Stimulated activated naive CD8-positive, alpha-beta T cell treated with anti-CD3 and anti-CD28 coated beads, Interleukin-15, Interleukin-2, amounts not matched to agents 100 ng/mL and 50 ng/mL, for 24 hours (primary cell): ENCODE data around the gene RABGGTA.

Experiments used
- H3K27ac Mint-ChIP-seq: one replicate; pipeline ENCODE4 v1.8.0; 2021; ENCODE audit warnings: mild to moderate bottlenecking, mixed read lengths
- H3K27me3 Mint-ChIP-seq: one replicate; pipeline ENCODE4 v1.8.0; 2021; ENCODE audit warnings: mixed read lengths
- H3K36me3 Mint-ChIP-seq: one replicate; pipeline ENCODE4 v1.8.0; 2021; ENCODE audit warnings: low read depth, mixed read lengths
- H3K4me1 Mint-ChIP-seq: one replicate; pipeline ENCODE4 v1.8.0; 2021; ENCODE audit warnings: low read depth, mixed read lengths
- H3K4me3 Mint-ChIP-seq: one replicate; pipeline ENCODE4 v1.8.0; 2021; ENCODE audit warnings: mild to moderate bottlenecking, mixed read lengths
- H3K9me3 Mint-ChIP-seq: one replicate; pipeline ENCODE4 v1.8.0; 2021; ENCODE audit warnings: mixed read lengths

RABGGTA gene

GRCh38 chr14:24274101-24274543 is 2.7 kb upstream of the RABGGTA start:
- H3K4me3 Mint-ChIP-seq: peak overlapping the region; percentile 46
- no peaks in the 10 kb centered on the region for H3K36me3 Mint-ChIP-seq
- peaks cover 75% of the 10 kb centered on the region for H3K4me1 Mint-ChIP-seq

GRCh38 chr14:24273422-24273998 is 2.1 kb upstream of the RABGGTA start:
- H3K4me1 Mint-ChIP-seq: peaks cover 69% of the 10 kb centered on the region
- peak overlapping the region; percentile 46 for H3K4me3 Mint-ChIP-seq
- no peaks in the 10 kb centered on the region for H3K36me3 Mint-ChIP-seq
- H3K27me3 Mint-ChIP-seq: no peaks in the 10 kb centered on the region
- peak overlapping the region; percentile 90 for H3K27ac Mint-ChIP-seq
- peaks cover 3% of the 10 kb centered on the region for H3K9me3 Mint-ChIP-seq

More at GRCh38 chr14:24274101-24274543, 2.7 kb upstream of the RABGGTA start:
- H3K9me3 Mint-ChIP-seq: peaks cover 5% of the 10 kb centered on the region
- H3K27ac Mint-ChIP-seq: peak overlapping the region; percentile 90
- H3K27me3 Mint-ChIP-seq: no peaks in the 10 kb centered on the region

- peaks cover 58% of the 10 kb centered on the region for H3K4me1 Mint-ChIP-seq
- no peaks in the 10 kb centered on the region for H3K9me3 Mint-ChIP-seq
- no peaks in the 10 kb centered on the region for H3K27me3 Mint-ChIP-seq
- H3K4me3 Mint-ChIP-seq: peak overlapping the region; percentile 83
- H3K36me3 Mint-ChIP-seq: peaks cover under 1% of the 10 kb centered on the region
- H3K27ac Mint-ChIP-seq: peak overlapping the region; percentile 91
Measured at GRCh38 chr14:24272467-24272866, 1.1 kb upstream of the RABGGTA start.

- no peaks in the 10 kb centered on the region for H3K27me3 Mint-ChIP-seq
- H3K36me3 Mint-ChIP-seq: peaks cover 7% of the 10 kb centered on the region
- H3K27ac Mint-ChIP-seq: peak overlapping the region; percentile 91
- peak overlapping the region; percentile 83 for H3K4me3 Mint-ChIP-seq
- H3K9me3 Mint-ChIP-seq: no peaks in the 10 kb centered on the region
- peaks cover 52% of the 10 kb centered on the region for H3K4me1 Mint-ChIP-seq
Measured at GRCh38 chr14:24271834-24272263, 452 bp upstream of the RABGGTA start.

- Mint-ChIP-seq H3K9me3 (no peaks in the 10 kb centered on the region), H3K36me3 (peaks cover 15% of the 10 kb centered on the region), H3K4me3 (peak overlapping the region; percentile 83), H3K27me3 (no peaks in the 10 kb centered on the region), H3K27ac (peak overlapping the region; percentile 88), H3K4me1 (peaks cover 48% of the 10 kb centered on the region)
Measured at GRCh38 chr14:24270537-24271133, 762 bp downstream of the RABGGTA start.

GRCh38 chr14:24269910-24270536 is 1.4 kb downstream of the RABGGTA start:
- Mint-ChIP-seq H3K4me3 (peak overlapping the region; percentile 83), H3K36me3 (peaks cover 15% of the 10 kb centered on the region), H3K27ac (no peak overlapping the region), H3K4me1 (peaks cover 42% of the 10 kb centered on the region), H3K27me3 (no peaks in the 10 kb centered on the region), H3K9me3 (no peaks in the 10 kb centered on the region)

- Mint-ChIP-seq H3K4me1 (peaks cover 38% of the 10 kb centered on the region), H3K27me3 (no peaks in the 10 kb centered on the region), H3K4me3 (no peak overlapping the region), H3K27ac (no peak overlapping the region), H3K9me3 (no peaks in the 10 kb centered on the region), H3K36me3 (peaks cover 15% of the 10 kb centered on the region)
Measured at GRCh38 chr14:24269368-24269767, 2.0 kb downstream of the RABGGTA start.

GRCh38 chr14:24268225-24268624 is 3.2 kb downstream of the RABGGTA start:
- H3K27ac Mint-ChIP-seq: no peak overlapping the region
- H3K9me3 Mint-ChIP-seq: no peaks in the 10 kb centered on the region
- no peak overlapping the region for H3K4me3 Mint-ChIP-seq
- peaks cover 15% of the 10 kb centered on the region for H3K36me3 Mint-ChIP-seq
- no peaks in the 10 kb centered on the region for H3K27me3 Mint-ChIP-seq
- peaks cover 27% of the 10 kb centered on the region for H3K4me1 Mint-ChIP-seq

GRCh38 chr14:24267516-24267915 is 3.9 kb downstream of the RABGGTA start:
- peaks cover 15% of the 10 kb centered on the region for H3K36me3 Mint-ChIP-seq
- H3K27ac Mint-ChIP-seq: no peak overlapping the region
- H3K4me3 Mint-ChIP-seq: no peak overlapping the region
- H3K4me1 Mint-ChIP-seq: peaks cover 20% of the 10 kb centered on the region
- no peaks in the 10 kb centered on the region for H3K27me3 Mint-ChIP-seq
- no peaks in the 10 kb centered on the region for H3K9me3 Mint-ChIP-seq

- peaks cover 10% of the 10 kb centered on the region for H3K4me1 Mint-ChIP-seq
- H3K27me3 Mint-ChIP-seq: no peaks in the 10 kb centered on the region
- no peak overlapping the region for H3K4me3 Mint-ChIP-seq
- H3K27ac Mint-ChIP-seq: no peak overlapping the region
- no peaks in the 10 kb centered on the region for H3K9me3 Mint-ChIP-seq
- peaks cover 15% of the 10 kb centered on the region for H3K36me3 Mint-ChIP-seq
Measured at GRCh38 chr14:24266344-24267244, 4.8 kb downstream of the RABGGTA start.

- H3K36me3 Mint-ChIP-seq: peaks cover 19% of the 10 kb centered on the region
- no peaks in the 10 kb centered on the region for H3K27me3 Mint-ChIP-seq
- no peak overlapping the region for H3K27ac Mint-ChIP-seq
- no peaks in the 10 kb centered on the region for H3K9me3 Mint-ChIP-seq
- no peaks in the 10 kb centered on the region for H3K4me1 Mint-ChIP-seq
- H3K4me3 Mint-ChIP-seq: no peak overlapping the region
Measured at GRCh38 chr14:24264298-24264697, 7.1 kb downstream of the RABGGTA start.

- Mint-ChIP-seq H3K4me1 (no peaks in the 10 kb centered on the region), H3K27ac (no peak overlapping the region), H3K36me3 (peaks cover 19% of the 10 kb centered on the region), H3K9me3 (no peaks in the 10 kb centered on the region), H3K27me3 (no peaks in the 10 kb centered on the region), H3K4me3 (no peak overlapping the region)
Measured at GRCh38 chr14:24263848-24264247, 7.5 kb downstream of the RABGGTA start.

- Mint-ChIP-seq H3K36me3 (peaks cover 19% of the 10 kb centered on the region), H3K27me3 (no peaks in the 10 kb centered on the region), H3K4me1 (no peaks in the 10 kb centered on the region), H3K27ac (no peak within 1 kb of the TSS), H3K9me3 (no peaks in the 10 kb centered on the region), H3K4me3 (no peak within 1 kb of the TSS)
Measured at GRCh38 chr14:24262821-24263733, 8.3 kb downstream of the RABGGTA start, which contains the start of gene TGM1. TSS of gene TGM1 (minus strand) at chr14:24263177. CDS start at chr14:24262352, 825 bp downstream.

- no peak overlapping the region for H3K27ac Mint-ChIP-seq
- H3K4me3 Mint-ChIP-seq: no peak overlapping the region
- peaks cover 13% of the 10 kb centered on the region for H3K36me3 Mint-ChIP-seq
- no peaks in the 10 kb centered on the region for H3K27me3 Mint-ChIP-seq
- H3K4me1 Mint-ChIP-seq: no peaks in the 10 kb centered on the region
- no peaks in the 10 kb centered on the region for H3K9me3 Mint-ChIP-seq
Measured at GRCh38 chr14:24261969-24262327, 9.4 kb downstream of the RABGGTA start.
